Smooth muscle cell of trachea (primary cell): ENCODE measurements around the gene ZNF514. TPM values are rescaled to one million over a fixed set of nuclear protein-coding genes. Genes with fewer than 3 reads are reported as not detected.

ENCODE experiments used
- total RNA-seq: library from RNA; depleted of rRNA; stranded (reverse); fragments of >200 nt; gene quantifications from 2 replicates; pipeline ENCODE4 v1.2.1, GENCODE V29; 2014

The ZNF514 gene
- 15.7 and 17.7 TPM in 2 replicates for total RNA-seq

GRCh38 chr2:95159690-95160449 lies at the start of gene ZNF514:
TSS of gene ZNF514 (minus strand) at chr2:95159848. CDS start at chr2:95153253, 6,595 bp downstream.

GRCh38 chr2:95207111-95207961 lies 47.7 kb upstream of the ZNF514 start, which contains the start of gene ZNF892:
TSS of gene ZNF892 (plus strand) at chr2:95207521. CDS start at chr2:95207816, 295 bp downstream.

GRCh38 chr2:95165371-95166064 lies 5.9 kb upstream of the ZNF514 start, which contains the start of gene ZNF2:
TSS of gene ZNF2 (plus strand) at chr2:95165809. CDS start at chr2:95176227, 10,418 bp downstream.

GRCh38 chr2:95121407-95122196 lies 38.0 kb downstream of the ZNF514 start, which contains the start of gene MRPS5:
TSS of gene MRPS5 (minus strand) at chr2:95121808. CDS start at chr2:95121791, 17 bp downstream.

Other genes with a start within 250 kb of the ZNF514 start
- gene MAL, start 134.1 kb downstream of the ZNF514 start, total RNA-seq: 0.17 TPM in 1 of 2 replicates, not detected in the other
- gene MRPS5, start 38.0 kb downstream of the ZNF514 start, total RNA-seq: 39.9 and 41.2 TPM in 2 replicates
- gene ZNF2, start 6.0 kb upstream of the ZNF514 start, total RNA-seq: 7.9 and 13.1 TPM in 2 replicates
- gene ZNF892, start 47.7 kb upstream of the ZNF514 start, total RNA-seq: 6.3 and 7.9 TPM in 2 replicates
- gene PROM2, start 114.6 kb upstream of the ZNF514 start, total RNA-seq: 0.29 and 0.83 TPM in 2 replicates
- 2.9 and 3.6 TPM in 2 replicates for gene KCNIP3, start 137.5 kb upstream of the ZNF514 start, total RNA-seq
- gene FAHD2A, start 242.9 kb upstream of the ZNF514 start, total RNA-seq: 23.8 and 35.6 TPM in 2 replicates